ENCODE measurements around the gene CEP112. TPM values are rescaled to one million over a fixed set of nuclear protein-coding genes. Genes with fewer than 3 reads are reported as not detected.

The CEP112 gene
- total RNA-seq, 1 donor from 2014 or later, result 13.9 TPM

DNA sequence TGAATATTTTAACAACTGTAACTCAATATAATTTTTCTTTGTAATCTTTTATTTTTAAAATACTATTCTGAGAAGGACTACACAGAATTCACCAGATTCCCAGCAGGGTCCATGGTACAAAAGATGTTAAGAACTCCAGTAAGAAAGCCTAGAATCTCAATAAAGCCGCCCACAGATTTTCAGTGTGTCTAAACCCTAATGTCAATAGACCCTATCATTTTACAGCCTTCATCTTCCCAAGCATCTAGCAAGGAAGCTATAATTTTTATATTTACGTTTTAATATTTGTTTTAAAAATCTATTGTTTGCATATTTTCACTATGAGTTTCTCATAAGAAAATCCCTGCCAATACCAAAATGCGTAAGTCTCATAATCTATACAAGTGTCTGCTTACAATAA, 148.5 kb downstream of the CEP112 start:
- no peak for FAIRE-seq
- H3K27me3 Mint-ChIP-seq (ENCODE audit: low read depth, unreplicated experiment), result no peaks in the 10 kb centered on the region
- H3K4me3 Mint-ChIP-seq (ENCODE audit: unreplicated experiment), result no peak overlapping the region
- Histone ChIP-seq H3K4me3 (ENCODE audit: insufficient read depth, low read depth, low read length) (no peak overlapping the region), H3K27ac (ENCODE audit: low read depth, low read length) (no peak overlapping the region), H3K4me1 (ENCODE audit: insufficient read depth, low read length) (no peaks in the 10 kb centered on the region), H3K9me3 (ENCODE audit: insufficient read depth, low read depth, low read length) (no peaks in the 10 kb centered on the region), H3K9ac (ENCODE audit: low read length) (no peak overlapping the region), H3K36me3 (ENCODE audit: insufficient read depth, low read length) (no peaks in the 10 kb centered on the region), H2AFZ (ENCODE audit: low read depth, low read length) (no peak overlapping the region), H3K79me2 (ENCODE audit: insufficient read depth, low read length) (no peaks in the 10 kb centered on the region), H4K20me1 (ENCODE audit: insufficient read depth, low read length) (no peaks in the 10 kb centered on the region), H3K27me3 (ENCODE audit: insufficient read depth, low read length) (no peaks in the 10 kb centered on the region), H3K4me2 (ENCODE audit: low read length) (no peak overlapping the region)
- H3K9me3 Mint-ChIP-seq (ENCODE audit: unreplicated experiment), result no peaks in the 10 kb centered on the region
- H3K27ac Mint-ChIP-seq (ENCODE audit: unreplicated experiment), result no peak overlapping the region
- H3K4me1 Mint-ChIP-seq (ENCODE audit: low read depth, unreplicated experiment), result no peaks in the 10 kb centered on the region
- no peak for DNase-seq (ENCODE audit: low read depth)
- no peaks in the 10 kb centered on the region for H3K36me3 Mint-ChIP-seq (ENCODE audit: low read depth, unreplicated experiment)
- TF ChIP-seq, protein P1, sequence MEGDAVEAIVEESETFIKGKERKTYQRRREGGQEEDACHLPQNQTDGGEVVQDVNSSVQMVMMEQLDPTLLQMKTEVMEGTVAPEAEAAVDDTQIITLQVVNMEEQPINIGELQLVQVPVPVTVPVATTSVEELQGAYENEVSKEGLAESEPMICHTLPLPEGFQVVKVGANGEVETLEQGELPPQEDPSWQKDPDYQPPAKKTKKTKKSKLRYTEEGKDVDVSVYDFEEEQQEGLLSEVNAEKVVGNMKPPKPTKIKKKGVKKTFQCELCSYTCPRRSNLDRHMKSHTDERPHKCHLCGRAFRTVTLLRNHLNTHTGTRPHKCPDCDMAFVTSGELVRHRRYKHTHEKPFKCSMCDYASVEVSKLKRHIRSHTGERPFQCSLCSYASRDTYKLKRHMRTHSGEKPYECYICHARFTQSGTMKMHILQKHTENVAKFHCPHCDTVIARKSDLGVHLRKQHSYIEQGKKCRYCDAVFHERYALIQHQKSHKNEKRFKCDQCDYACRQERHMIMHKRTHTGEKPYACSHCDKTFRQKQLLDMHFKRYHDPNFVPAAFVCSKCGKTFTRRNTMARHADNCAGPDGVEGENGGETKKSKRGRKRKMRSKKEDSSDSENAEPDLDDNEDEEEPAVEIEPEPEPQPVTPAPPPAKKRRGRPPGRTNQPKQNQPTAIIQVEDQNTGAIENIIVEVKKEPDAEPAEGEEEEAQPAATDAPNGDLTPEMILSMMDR (IDR thresholded peaks at IDR 0.05; ENCODE audit: insufficient read depth, low read depth, low read length), result no peak
- TF ChIP-seq EZH2 (IDR thresholded peaks at IDR 0.05; ENCODE audit: insufficient read depth, low read length), result no peak

- FAIRE-seq (no peak), DNase-seq (ENCODE audit: low read depth) (no peak)
- Histone ChIP-seq H2AFZ (ENCODE audit: low read depth, low read length) (no peak overlapping the region), H3K4me3 (ENCODE audit: insufficient read depth, low read depth, low read length) (no peak overlapping the region), H3K79me2 (ENCODE audit: insufficient read depth, low read length) (no peaks in the 10 kb centered on the region), H3K4me1 (ENCODE audit: insufficient read depth, low read length) (no peaks in the 10 kb centered on the region), H3K9me3 (ENCODE audit: insufficient read depth, low read depth, low read length) (no peaks in the 10 kb centered on the region), H3K27ac (ENCODE audit: low read depth, low read length) (no peak overlapping the region), H3K9ac (ENCODE audit: low read length) (no peak overlapping the region), H3K4me2 (ENCODE audit: low read length) (no peak overlapping the region), H4K20me1 (ENCODE audit: insufficient read depth, low read length) (no peaks in the 10 kb centered on the region), H3K27me3 (ENCODE audit: insufficient read depth, low read length) (no peaks in the 10 kb centered on the region), H3K36me3 (ENCODE audit: insufficient read depth, low read length) (no peaks in the 10 kb centered on the region)
- no peak overlapping the region for H3K27ac Mint-ChIP-seq (ENCODE audit: unreplicated experiment)
- no peaks in the 10 kb centered on the region for H3K4me1 Mint-ChIP-seq (ENCODE audit: low read depth, unreplicated experiment)
- no peaks in the 10 kb centered on the region for H3K27me3 Mint-ChIP-seq (ENCODE audit: low read depth, unreplicated experiment)
- no peaks in the 10 kb centered on the region for H3K36me3 Mint-ChIP-seq (ENCODE audit: low read depth, unreplicated experiment)
- TF ChIP-seq EZH2 (IDR thresholded peaks at IDR 0.05; ENCODE audit: insufficient read depth, low read length), result no peak
- TF ChIP-seq, protein P1 (IDR thresholded peaks at IDR 0.05; ENCODE audit: insufficient read depth, low read depth, low read length), result no peak
- H3K9me3 Mint-ChIP-seq (ENCODE audit: unreplicated experiment), result no peaks in the 10 kb centered on the region
- H3K4me3 Mint-ChIP-seq (ENCODE audit: unreplicated experiment), result no peak overlapping the region
These were observed 151.5 kb downstream of the CEP112 start for GRCh38 chr17:66040402-66040801.

GRCh38 chr17:66038125-66038524, 153.8 kb downstream of the CEP112 start:
- H3K27me3 Mint-ChIP-seq (ENCODE audit: low read depth, unreplicated experiment), result no peaks in the 10 kb centered on the region
- no peak overlapping the region for H3K4me3 Mint-ChIP-seq (ENCODE audit: unreplicated experiment)
- H3K4me1 Mint-ChIP-seq (ENCODE audit: low read depth, unreplicated experiment), result no peaks in the 10 kb centered on the region
- Histone ChIP-seq H4K20me1 (ENCODE audit: insufficient read depth, low read length) (no peaks in the 10 kb centered on the region), H3K9me3 (ENCODE audit: insufficient read depth, low read depth, low read length) (no peaks in the 10 kb centered on the region), H3K4me3 (ENCODE audit: insufficient read depth, low read depth, low read length) (no peak overlapping the region), H3K79me2 (ENCODE audit: insufficient read depth, low read length) (no peaks in the 10 kb centered on the region), H3K27ac (ENCODE audit: low read depth, low read length) (no peak overlapping the region), H3K4me2 (ENCODE audit: low read length) (no peak overlapping the region), H3K9ac (ENCODE audit: low read length) (no peak overlapping the region), H3K27me3 (ENCODE audit: insufficient read depth, low read length) (no peaks in the 10 kb centered on the region), H3K36me3 (ENCODE audit: insufficient read depth, low read length) (no peaks in the 10 kb centered on the region), H3K4me1 (ENCODE audit: insufficient read depth, low read length) (no peaks in the 10 kb centered on the region), H2AFZ (ENCODE audit: low read depth, low read length) (no peak overlapping the region)
- H3K9me3 Mint-ChIP-seq (ENCODE audit: unreplicated experiment), result no peaks in the 10 kb centered on the region
- FAIRE-seq, result no peak
- DNase-seq (ENCODE audit: low read depth), result no peak
- TF ChIP-seq, protein P1 (IDR thresholded peaks at IDR 0.05; ENCODE audit: insufficient read depth, low read depth, low read length), result no peak
- H3K27ac Mint-ChIP-seq (ENCODE audit: unreplicated experiment), result no peak overlapping the region
- no peaks in the 10 kb centered on the region for H3K36me3 Mint-ChIP-seq (ENCODE audit: low read depth, unreplicated experiment)

Data from astrocyte (in vitro differentiated cells and primary cell).